ENCODE data around the gene IGF1R. TPM values are rescaled to one million over a fixed set of nuclear protein-coding genes. Genes with fewer than 3 reads are reported as not detected.

IGF1R gene
- total RNA-seq, 1 experiment from 2014 or later = 51.6 TPM

GRCh38 chr15:98751767-98752166, 103.4 kb downstream of the IGF1R start:
- H3K36me3 Mint-ChIP-seq (ENCODE audit: insufficient read depth, unreplicated experiment) = no peaks in the 10 kb centered on the region
- no peak overlapping the region for H3K4me3 ChIP-seq (ENCODE audit: low read depth, low read length)
- no peaks in the 10 kb centered on the region for H3K36me3 ChIP-seq (ENCODE audit: control insufficient read depth, insufficient read depth, low read length)
- no peaks in the 10 kb centered on the region for H3K27me3 ChIP-seq (replicated peaks; ENCODE audit: control insufficient read depth, insufficient read depth, low read length)
- TF ChIP-seq, protein P1, sequence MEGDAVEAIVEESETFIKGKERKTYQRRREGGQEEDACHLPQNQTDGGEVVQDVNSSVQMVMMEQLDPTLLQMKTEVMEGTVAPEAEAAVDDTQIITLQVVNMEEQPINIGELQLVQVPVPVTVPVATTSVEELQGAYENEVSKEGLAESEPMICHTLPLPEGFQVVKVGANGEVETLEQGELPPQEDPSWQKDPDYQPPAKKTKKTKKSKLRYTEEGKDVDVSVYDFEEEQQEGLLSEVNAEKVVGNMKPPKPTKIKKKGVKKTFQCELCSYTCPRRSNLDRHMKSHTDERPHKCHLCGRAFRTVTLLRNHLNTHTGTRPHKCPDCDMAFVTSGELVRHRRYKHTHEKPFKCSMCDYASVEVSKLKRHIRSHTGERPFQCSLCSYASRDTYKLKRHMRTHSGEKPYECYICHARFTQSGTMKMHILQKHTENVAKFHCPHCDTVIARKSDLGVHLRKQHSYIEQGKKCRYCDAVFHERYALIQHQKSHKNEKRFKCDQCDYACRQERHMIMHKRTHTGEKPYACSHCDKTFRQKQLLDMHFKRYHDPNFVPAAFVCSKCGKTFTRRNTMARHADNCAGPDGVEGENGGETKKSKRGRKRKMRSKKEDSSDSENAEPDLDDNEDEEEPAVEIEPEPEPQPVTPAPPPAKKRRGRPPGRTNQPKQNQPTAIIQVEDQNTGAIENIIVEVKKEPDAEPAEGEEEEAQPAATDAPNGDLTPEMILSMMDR (IDR thresholded peaks at IDR 0.05; ENCODE audit: insufficient read depth in 1 of 2, low read depth in 1 of 2, low read length in 1 of 2, severe bottlenecking in 1 of 2, unreplicated experiment in 1 of 2) = no peak
- H3K4me1 ChIP-seq = 0 out of 2 replicates have a peak, but pooled peaks cover 4% of the 10 kb centered on the region
- no peaks in the 10 kb centered on the region for H3K27me3 Mint-ChIP-seq (ENCODE audit: insufficient read depth, unreplicated experiment)
- no peak overlapping the region for H3K27ac Mint-ChIP-seq (ENCODE audit: unreplicated experiment)
- H3K9me3 Mint-ChIP-seq (ENCODE audit: unreplicated experiment) = no peaks in the 10 kb centered on the region
- intact Hi-C loops (cut with micrococcal nuclease; ENCODE audit: unreplicated experiment) = no loop called here
- H3K4me3 Mint-ChIP-seq (ENCODE audit: unreplicated experiment) = no peak overlapping the region
- POLR2A ChIA-PET = no interaction called here
- H3K9me3 ChIP-seq = no peaks in the 10 kb centered on the region
- no peaks in the 10 kb centered on the region for H3K4me1 Mint-ChIP-seq (ENCODE audit: low read depth, unreplicated experiment)
- BruUV-seq (replicated peaks) = no TSS peak
- DNase-seq = no peak
- CTCF ChIA-PET = no interaction called here

DNA sequence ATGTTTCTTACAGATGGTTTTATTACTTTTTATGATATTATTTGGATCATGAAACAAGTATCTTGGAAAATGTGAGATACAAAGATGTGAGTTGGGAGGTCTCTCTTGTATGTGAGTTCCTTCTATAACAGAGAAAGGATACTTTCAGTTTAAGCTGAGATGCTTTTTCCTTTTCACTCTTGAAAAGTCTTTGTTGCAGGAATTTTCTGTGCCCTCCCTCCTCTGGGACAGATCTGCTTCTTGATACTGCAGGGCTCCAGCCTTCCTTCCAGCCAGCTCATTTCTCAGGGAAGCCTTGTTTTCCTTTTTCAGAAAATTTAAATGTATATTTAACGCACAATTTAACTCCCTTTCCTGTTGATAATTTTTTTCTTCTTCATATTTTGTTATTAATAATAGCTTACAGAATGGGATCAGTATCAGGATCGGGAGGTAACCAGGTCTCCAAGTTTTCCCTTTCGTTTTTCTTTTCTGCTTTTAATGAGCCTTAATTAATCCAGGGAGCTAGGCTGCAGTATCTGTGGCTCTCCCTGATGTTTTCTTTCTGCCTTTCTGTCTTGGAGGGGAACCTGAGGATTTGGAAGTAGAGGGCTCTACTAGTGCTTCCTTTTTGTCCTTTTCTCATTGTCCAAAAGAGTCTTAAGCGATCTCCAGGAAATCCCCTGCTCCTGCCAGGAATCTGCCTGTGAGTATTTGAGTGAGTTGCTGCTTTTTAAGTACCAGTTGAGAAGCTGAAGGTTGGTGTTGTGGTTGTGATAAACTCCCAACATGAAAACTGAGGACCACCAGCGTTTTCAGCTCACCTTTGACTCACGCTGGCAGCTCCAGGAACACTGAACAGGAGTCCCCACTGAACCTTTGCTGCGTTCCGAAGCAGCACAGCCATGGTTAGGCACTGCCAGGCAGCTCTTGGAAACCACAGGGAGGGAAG, 105.7 kb downstream of the IGF1R start:
- Mint-ChIP-seq H3K4me3 (ENCODE audit: unreplicated experiment) (no peak overlapping the region), H3K36me3 (ENCODE audit: insufficient read depth, unreplicated experiment) (no peaks in the 10 kb centered on the region), H3K4me1 (ENCODE audit: low read depth, unreplicated experiment) (peaks cover 11% of the 10 kb centered on the region), H3K9me3 (ENCODE audit: unreplicated experiment) (no peaks in the 10 kb centered on the region), H3K27me3 (ENCODE audit: insufficient read depth, unreplicated experiment) (no peaks in the 10 kb centered on the region), H3K27ac (ENCODE audit: unreplicated experiment) (no peak overlapping the region)
- no peaks in the 10 kb centered on the region for H3K9me3 ChIP-seq
- TF ChIP-seq, protein P1 (IDR thresholded peaks at IDR 0.05; ENCODE audit: insufficient read depth in 1 of 2, low read depth in 1 of 2, low read length in 1 of 2, severe bottlenecking in 1 of 2, unreplicated experiment in 1 of 2) = no peak
- ChIA-PET POLR2A (no interaction called here), CTCF (no interaction called here)
- no peak for DNase-seq
- H3K4me1 ChIP-seq = 0 out of 2 replicates have a peak, but pooled peaks cover 4% of the 10 kb centered on the region
- H3K27me3 ChIP-seq (replicated peaks; ENCODE audit: control insufficient read depth, insufficient read depth, low read length) = no peaks in the 10 kb centered on the region
- H3K36me3 ChIP-seq (ENCODE audit: control insufficient read depth, insufficient read depth, low read length) = no peaks in the 10 kb centered on the region
- intact Hi-C loops (cut with micrococcal nuclease; ENCODE audit: unreplicated experiment) = no loop called here
- BruUV-seq (replicated peaks) = no TSS peak
- no peak overlapping the region for H3K4me3 ChIP-seq (ENCODE audit: low read depth, low read length)

GRCh38 chr15:98754657-98755022, 106.3 kb downstream of the IGF1R start:
- DNase-seq = no peak
- Mint-ChIP-seq H3K4me3 (ENCODE audit: unreplicated experiment) (no peak overlapping the region), H3K4me1 (ENCODE audit: low read depth, unreplicated experiment) (peaks cover 11% of the 10 kb centered on the region), H3K27me3 (ENCODE audit: insufficient read depth, unreplicated experiment) (no peaks in the 10 kb centered on the region), H3K9me3 (ENCODE audit: unreplicated experiment) (no peaks in the 10 kb centered on the region), H3K27ac (ENCODE audit: unreplicated experiment) (no peak overlapping the region), H3K36me3 (ENCODE audit: insufficient read depth, unreplicated experiment) (no peaks in the 10 kb centered on the region)
- no peaks in the 10 kb centered on the region for H3K27me3 ChIP-seq (replicated peaks; ENCODE audit: control insufficient read depth, insufficient read depth, low read length)
- CTCF ChIA-PET = no interaction called here
- H3K9me3 ChIP-seq = no peaks in the 10 kb centered on the region
- H3K4me1 ChIP-seq = 0 out of 2 replicates have a peak, but pooled peaks cover 4% of the 10 kb centered on the region
- no TSS peak for BruUV-seq (replicated peaks)
- no peaks in the 10 kb centered on the region for H3K36me3 ChIP-seq (ENCODE audit: control insufficient read depth, insufficient read depth, low read length)
- intact Hi-C loops (cut with micrococcal nuclease; ENCODE audit: unreplicated experiment) = no loop called here
- no peak overlapping the region for H3K4me3 ChIP-seq (ENCODE audit: low read depth, low read length)
- TF ChIP-seq, protein P1 (IDR thresholded peaks at IDR 0.05; ENCODE audit: insufficient read depth in 1 of 2, low read depth in 1 of 2, low read length in 1 of 2, severe bottlenecking in 1 of 2, unreplicated experiment in 1 of 2) = no peak
- POLR2A ChIA-PET = no interaction called here

All from Caco-2 (cell line).